Endothelial cell of umbilical vein (primary cell): Measurements from ENCODE around the gene COMMD8. TPM values are rescaled to one million over a fixed set of nuclear protein-coding genes. Genes with fewer than 3 reads are reported as not detected.

Experiments used
- BruUV-seq: library from RNA; stranded (reverse); fragments of 400-500 nt; replicated peaks from 2 replicates; lab custom pipeline; 2021; lab: Mats Ljungman, UMichigan
- CTCF ChIA-PET: fragments of 300-600, 350-600 bp; sonication (Branson Sonifier 250); formaldehyde crosslinking; loops from one replicate; lab custom pipeline; 2021; ENCODE audit warnings: antibody characterized with exemption, inconsistent platforms; lab: Charles Lee
- POLR2A ChIA-PET: fragments of 300-600, 350-600 bp; sonication (Branson Sonifier 250); formaldehyde crosslinking; loops from one replicate; lab custom pipeline; 2021; ENCODE audit warnings: antibody characterized with exemption, inconsistent platforms; lab: Charles Lee
- DNase-seq: peaks from one replicate; pipeline ENCODE4 v3.0.0-alpha.2; 2011; ENCODE audit warnings: low read depth, low spot score
- FAIRE-seq: peaks from 2 replicates; lab custom pipeline; 2011; peaks lifted over from hg19 to GRCh38; lab: Jason Lieb, UNC
- H2AFZ ChIP-seq: 2 replicates; pipeline ENCODE4 v1.6.0; 2012; ENCODE audit warnings: low read depth, low read length, control low read depth, inconsistent platforms
- H3K27ac ChIP-seq: 2 replicates; pipeline ENCODE4 v1.5.1; 2011; ENCODE audit warnings: low read depth, mild to moderate bottlenecking, control low read depth, low read length, moderate library complexity; ENCODE audit not compliant: insufficient read depth
- H3K27me3 ChIP-seq, 2 experiments: 2 replicates each; pipeline versions ENCODE4 v1.6.0 to v1.6.1; 2011; ENCODE audit warnings: low read length in 2 of 2, mixed read lengths in 1 of 2; ENCODE audit not compliant: control insufficient read depth in 2 of 2, insufficient read depth in 2 of 2
- H3K36me3 ChIP-seq, 2 experiments: 2 replicates in 1 of 2; 3 replicates in 1 of 2; pipeline ENCODE4 v1.5.1; 2011; ENCODE audit warnings: low read length in 2 of 2, mild to moderate bottlenecking in 1 of 2, moderate library complexity in 1 of 2; ENCODE audit not compliant: control insufficient read depth in 2 of 2, insufficient read depth in 2 of 2; ENCODE audit errors: extremely low read depth in 1 of 2
- H3K4me1 ChIP-seq: 3 replicates; pipeline ENCODE4 v1.5.1; 2011; ENCODE audit warnings: mild to moderate bottlenecking, low read length; ENCODE audit not compliant: control insufficient read depth, insufficient read depth; ENCODE audit errors: extremely low read depth
- H3K4me2 ChIP-seq: 2 replicates; pipeline ENCODE4 v1.6.1; 2011; ENCODE audit warnings: low read length, control low read depth, mixed read lengths; ENCODE audit not compliant: insufficient read depth
- H3K4me3 ChIP-seq, 3 experiments: fragments of 200-600 bp in 1 of 3; sonication (generic), shearing (Covaris generic) in 1 of 3; replicated peaks in 1 of 3; 2 replicates each; pipeline ENCODE4 v1.5.1; 2011 to 2016; ENCODE audit warnings: control low read depth in 3 of 3, low read length in 3 of 3, mild to moderate bottlenecking in 2 of 3, inconsistent platforms in 1 of 3, low read depth in 1 of 3, moderate library complexity in 1 of 3; ENCODE audit not compliant: insufficient read depth in 1 of 3
- H3K79me2 ChIP-seq: 2 replicates; pipeline ENCODE4 v1.6.0; 2012; ENCODE audit warnings: low read length, inconsistent platforms; ENCODE audit not compliant: control insufficient read depth, insufficient read depth
- H3K9ac ChIP-seq: replicated peaks from 2 replicates; pipeline ENCODE3; 2011; ENCODE audit warnings: low read length, control low read depth; ENCODE audit not compliant: insufficient read depth; ENCODE audit errors: extremely low read depth
- H3K9me1 ChIP-seq: replicated peaks from 3 replicates; pipeline ENCODE4 v1.6.0; 2011; ENCODE audit warnings: mild to moderate bottlenecking, low read length; ENCODE audit not compliant: control insufficient read depth, insufficient read depth; ENCODE audit errors: extremely low read depth
- H3K9me3 ChIP-seq: replicated peaks from 2 replicates; pipeline ENCODE4 v1.5.1; 2012; ENCODE audit warnings: low read length, inconsistent platforms; ENCODE audit not compliant: control insufficient read depth, insufficient read depth
- H4K20me1 ChIP-seq: replicated peaks from 2 replicates; pipeline ENCODE3; 2011; ENCODE audit warnings: mild to moderate bottlenecking, low read length; ENCODE audit not compliant: control insufficient read depth, insufficient read depth; ENCODE audit errors: extremely low read depth
- EZH2 ChIP-seq: IDR thresholded peaks from 2 replicates; pipeline ENCODE4 v1.6.1; 2012; ENCODE audit warnings: borderline replicate concordance, low read depth, mild to moderate bottlenecking, moderate library complexity, low read length, inconsistent platforms; ENCODE audit not compliant: severe bottlenecking
- FOS ChIP-seq: IDR thresholded peaks from 2 replicates; pipeline ENCODE4 v1.6.1; 2011; ENCODE audit warnings: mild to moderate bottlenecking, low read length, moderate library complexity, borderline replicate concordance; ENCODE audit not compliant: insufficient read depth
- GATA2 ChIP-seq: IDR thresholded peaks from 2 replicates; pipeline ENCODE4 v1.7.0; 2011; ENCODE audit warnings: low read depth, mild to moderate bottlenecking, moderate library complexity, mixed read lengths, low read length; ENCODE audit not compliant: insufficient read length, insufficient read depth
- JUN ChIP-seq: IDR thresholded peaks from 2 replicates; pipeline ENCODE4 v1.6.1; 2011; ENCODE audit warnings: borderline replicate concordance, low read depth; ENCODE audit not compliant: insufficient read length, insufficient read depth
- MYC ChIP-seq: IDR thresholded peaks from one replicate; pipeline ENCODE4 v1.6.1; 2011; ENCODE audit warnings: mild to moderate bottlenecking, low read depth, low read length
- POLR2A ChIP-seq: IDR thresholded peaks from 2 replicates; pipeline ENCODE4 v1.6.1; 2012; ENCODE audit warnings: low read depth, mild to moderate bottlenecking, control low read depth, low read length
- POLR2AphosphoS5 ChIP-seq: IDR thresholded peaks from 2 replicates; pipeline ENCODE4 v1.6.1; 2012; ENCODE audit warnings: low read depth, mild to moderate bottlenecking, control low read depth, low read length, moderate library complexity; ENCODE audit not compliant: insufficient read depth
- dilution Hi-C: fragments of 300-500 bp; cut with MboI; formaldehyde crosslinking; loops from one replicate; pipeline ENCODE4 v1.15.0; 2019; ENCODE audit warnings: low sequenced_read_pairs; ENCODE audit not compliant: extremely low pct_ligation_motif_present
- intact Hi-C: fragments of 100-400 bp; cut with micrococcal nuclease; formaldehyde crosslinking; loops from one replicate; pipeline ENCODE4 v1.10.0; 2022
- polyA plus RNA-seq, 4 experiments: library from polyadenylated mRNA; depleted of rRNA in 3 of 4; stranded (reverse) in 3 of 4; unstranded in 1 of 4; fragments of >200 nt; gene quantifications; 2 replicates each; pipeline versions ENCODE4 v1.2.1 to v1.2.3, GENCODE V29; 2011 to 2012; ENCODE audit warnings: missing spikeins in 1 of 4
- total RNA-seq: library from RNA; stranded (reverse); gene quantifications from 2 replicates; pipeline ENCODE4 v1.2.3, GENCODE V29; 2021
- TF ChIP-seq, protein P1 (sequence below): IDR thresholded peaks from 2 replicates; pipeline ENCODE4 v1.6.1; 2011; ENCODE audit not compliant: insufficient read depth, insufficient read length
- TF ChIP-seq, protein P2 (sequence below), 2 donors: IDR thresholded peaks; 1 replicate in 1 of 2; 2 replicates in 1 of 2; pipeline ENCODE4 v1.5.1; 2011; ENCODE audit warnings: low read length in 2 of 2, mild to moderate bottlenecking in 2 of 2, moderate library complexity in 2 of 2, control low read depth in 1 of 2, inconsistent platforms in 1 of 2, low read depth in 1 of 2; ENCODE audit not compliant: insufficient read depth in 1 of 2; ENCODE audit errors: extremely low read depth in 1 of 2

COMMD8 gene
- total and polyA plus RNA-seq, 2 donors (not counting 3 experiments of a cell fraction or from before 2014, with no cell fraction given), result 4.9 to 22.3 TPM

DNA sequence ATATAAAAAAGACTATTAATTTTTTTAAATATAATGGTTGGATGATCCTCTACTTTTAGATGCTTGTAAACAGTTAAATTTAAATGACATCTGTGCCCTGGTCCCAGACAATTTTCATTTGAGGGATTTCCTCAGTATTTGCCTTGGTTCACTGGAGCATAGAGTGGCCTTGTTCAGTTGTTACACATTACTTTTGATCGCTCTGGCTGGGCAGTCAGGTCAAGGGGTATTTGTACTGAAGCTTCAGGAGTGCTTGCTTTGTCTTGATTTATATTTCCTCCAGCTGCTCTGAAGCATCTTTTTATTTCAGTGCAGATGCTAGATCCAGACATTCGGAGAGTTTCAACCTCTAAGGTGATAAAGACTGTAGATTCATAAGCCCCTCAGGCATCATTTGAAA is 50.0 kb downstream of the COMMD8 start:
- CTCF ChIA-PET, result no interaction called here
- Histone ChIP-seq H3K4me2 (no peak overlapping the region), H3K9ac (no peak overlapping the region), H2AFZ (no peak overlapping the region), H3K4me3 (no peak overlapping the region), H3K79me2 (no peaks in the 10 kb centered on the region), H3K9me3 (no peaks in the 10 kb centered on the region), H4K20me1 (no peaks in the 10 kb centered on the region), H3K27me3 (peaks cover 3 to 4% of the 10 kb centered on the region in 2 experiments), H3K36me3 (no peaks in the 10 kb centered on the region), H3K4me1 (no peaks in the 10 kb centered on the region), H3K27ac (no peak overlapping the region), H3K9me1 (no peaks in the 10 kb centered on the region)
- BruUV-seq, result no TSS peak
- POLR2A ChIA-PET, result no interaction called here
- FAIRE-seq (no peak), DNase-seq (no peak)
- intact Hi-C loops, result no loop called here
- dilution Hi-C loops, result no loop called here
- TF ChIP-seq, protein P1, sequence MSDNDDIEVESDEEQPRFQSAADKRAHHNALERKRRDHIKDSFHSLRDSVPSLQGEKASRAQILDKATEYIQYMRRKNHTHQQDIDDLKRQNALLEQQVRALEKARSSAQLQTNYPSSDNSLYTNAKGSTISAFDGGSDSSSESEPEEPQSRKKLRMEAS, result no peak
- no peak for TF ChIP-seq EZH2
- TF ChIP-seq POLR2A, result no peak
- TF ChIP-seq JUN, result no peak
- no peak for TF ChIP-seq POLR2AphosphoS5
- TF ChIP-seq, protein P2, sequence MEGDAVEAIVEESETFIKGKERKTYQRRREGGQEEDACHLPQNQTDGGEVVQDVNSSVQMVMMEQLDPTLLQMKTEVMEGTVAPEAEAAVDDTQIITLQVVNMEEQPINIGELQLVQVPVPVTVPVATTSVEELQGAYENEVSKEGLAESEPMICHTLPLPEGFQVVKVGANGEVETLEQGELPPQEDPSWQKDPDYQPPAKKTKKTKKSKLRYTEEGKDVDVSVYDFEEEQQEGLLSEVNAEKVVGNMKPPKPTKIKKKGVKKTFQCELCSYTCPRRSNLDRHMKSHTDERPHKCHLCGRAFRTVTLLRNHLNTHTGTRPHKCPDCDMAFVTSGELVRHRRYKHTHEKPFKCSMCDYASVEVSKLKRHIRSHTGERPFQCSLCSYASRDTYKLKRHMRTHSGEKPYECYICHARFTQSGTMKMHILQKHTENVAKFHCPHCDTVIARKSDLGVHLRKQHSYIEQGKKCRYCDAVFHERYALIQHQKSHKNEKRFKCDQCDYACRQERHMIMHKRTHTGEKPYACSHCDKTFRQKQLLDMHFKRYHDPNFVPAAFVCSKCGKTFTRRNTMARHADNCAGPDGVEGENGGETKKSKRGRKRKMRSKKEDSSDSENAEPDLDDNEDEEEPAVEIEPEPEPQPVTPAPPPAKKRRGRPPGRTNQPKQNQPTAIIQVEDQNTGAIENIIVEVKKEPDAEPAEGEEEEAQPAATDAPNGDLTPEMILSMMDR (IDR thresholded peaks at IDR 0.05; ENCODE audit: extremely low read depth in 1 of 2, insufficient read depth in 1 of 2, low read depth in 1 of 2, low read length in 2 of 2), result no peak
- no peak for TF ChIP-seq GATA2
- TF ChIP-seq FOS, result no peak
- no peak for TF ChIP-seq MYC
